Panc1 (cell line): ENCODE results near the gene CYRIA. TPM values are rescaled to one million over a fixed set of nuclear protein-coding genes. Genes with fewer than 3 reads are reported as not detected.

Source experiments
- ATAC-seq: fragments of 200-7000 bp; cut with Tn5 transposase; 2 replicates; pipeline ENCODE4 v1.9.1; 2020; ENCODE audit warnings: mild to moderate bottlenecking, moderate library complexity
- BruUV-seq: library from RNA; stranded (reverse); fragments of 400-500 nt; replicated peaks from 2 replicates; lab custom pipeline; 2021; lab: Mats Ljungman, UMichigan
- CTCF ChIA-PET: fragments of 300-600 bp; sonication (Branson Sonifier 250); formaldehyde crosslinking; loops from one replicate; lab custom pipeline; 2022; ENCODE audit warnings: antibody characterized with exemption; lab: Charles Lee
- POLR2A ChIA-PET: fragments of 300-600 bp; sonication (Branson Sonifier 250); formaldehyde crosslinking; loops from one replicate; lab custom pipeline; 2022; ENCODE audit warnings: antibody characterized with exemption; lab: Charles Lee
- DNase-seq: peaks from one replicate; pipeline ENCODE4 v3.0.0-alpha.2; 2010; ENCODE audit warnings: low read depth, low spot score
- H3K27ac ChIP-seq: 2 replicates; pipeline ENCODE4 v1.5.1; 2011; ENCODE audit warnings: mild to moderate bottlenecking, low read length, inconsistent platforms
- H3K27me3 ChIP-seq: fragments of 200-500 bp; sonication (Bioruptor generic); 2 replicates; pipeline ENCODE4 v1.6.0; 2014; ENCODE audit warnings: low read length, inconsistent platforms; ENCODE audit not compliant: control insufficient read depth, insufficient read depth
- H3K36me3 ChIP-seq: fragments of 200-500 bp; sonication (Bioruptor generic); 2 replicates; pipeline ENCODE4 v1.5.1; 2014; ENCODE audit warnings: inconsistent platforms, mild to moderate bottlenecking, low read length, moderate library complexity; ENCODE audit not compliant: control insufficient read depth, insufficient read depth
- H3K4me1 ChIP-seq: 2 replicates; pipeline ENCODE4 v1.5.1; 2011; ENCODE audit warnings: inconsistent platforms, mild to moderate bottlenecking, low read length, moderate library complexity; ENCODE audit not compliant: control insufficient read depth, insufficient read depth
- H3K4me3 ChIP-seq, 2 experiments: 2 replicates each; pipeline ENCODE4 v1.5.1; 2011 to 2012; ENCODE audit warnings: low read depth in 2 of 2, low read length in 2 of 2, mild to moderate bottlenecking in 2 of 2, inconsistent platforms in 1 of 2, moderate library complexity in 1 of 2
- H3K9me3 ChIP-seq: fragments of 200-500 bp; sonication (Bioruptor generic); 2 replicates; pipeline ENCODE4 v1.5.1; 2014; ENCODE audit warnings: low read depth, mild to moderate bottlenecking, inconsistent platforms, low read length, moderate library complexity; ENCODE audit not compliant: control insufficient read depth, insufficient read depth
- CTCF ChIP-seq: fragments of 450-650 bp; IDR thresholded peaks from 2 replicates; pipeline ENCODE4 v1.5.1; 2017; ENCODE audit warnings: mild to moderate bottlenecking
- POLR2AphosphoS5 ChIP-seq: IDR thresholded peaks from 2 replicates; pipeline ENCODE4 v1.6.1; 2012; ENCODE audit warnings: mild to moderate bottlenecking, low read depth, low read length, moderate library complexity
- REST ChIP-seq, 2 experiments: IDR thresholded peaks; 2 replicates each; pipeline ENCODE4 v1.6.1; 2011 to 2012; ENCODE audit warnings: low read depth in 2 of 2, control low read depth in 1 of 2, low read length in 1 of 2, mild to moderate bottlenecking in 1 of 2, moderate library complexity in 1 of 2; ENCODE audit not compliant: insufficient read depth in 1 of 2
- SIN3A ChIP-seq: IDR thresholded peaks from 2 replicates; pipeline ENCODE4 v1.6.1; 2012; ENCODE audit warnings: low read depth, mild to moderate bottlenecking, low read length, moderate library complexity, borderline replicate concordance; ENCODE audit not compliant: insufficient read depth
- TCF7L2 ChIP-seq: IDR thresholded peaks from 2 replicates; pipeline ENCODE4 v1.6.1; 2011; ENCODE audit warnings: mild to moderate bottlenecking, low read depth, low read length, inconsistent platforms
- in situ Hi-C: cut with HindIII; loops from 2 replicates; pipeline ENCODE4 v1.10.0; 2016; ENCODE audit warnings: low sequenced_read_pairs, low pct_unique_long_range_greater_than_20kb
- intact Hi-C: fragments of 100-400 bp; cut with micrococcal nuclease; formaldehyde crosslinking; loops from one replicate; pipeline ENCODE4 v1.10.0; 2022; ENCODE audit not compliant: unreplicated experiment
- total RNA-seq: library from RNA; stranded (reverse); gene quantifications from one replicate; pipeline ENCODE4 v1.2.1, GENCODE V29; 2021; ENCODE audit not compliant: unreplicated experiment

Gene CYRIA
- total RNA-seq, 1 experiment from 2014 or later = 0.13 TPM

GRCh38 chr2:16650287-16651249, 15.1 kb downstream of the CYRIA start:
- Histone ChIP-seq H3K9me3 (no peaks in the 10 kb centered on the region), H3K36me3 (no peaks in the 10 kb centered on the region), H3K4me1 (no peaks in the 10 kb centered on the region), H3K27me3 (no peaks in the 10 kb centered on the region), H3K27ac (no peak overlapping the region), H3K4me3 (peak overlapping the region in 1 of 2 experiments; percentile 10; a peak in 2 of 4 replicates)
- ChIA-PET CTCF (no interaction called here), POLR2A (no interaction called here)
- BruUV-seq = no TSS peak
- ATAC-seq (no peak; the same call in 1 of the 2 replicates), DNase-seq (no peak)
- intact Hi-C loops = no loop called here
- in situ Hi-C loops = no loop called here
- TF ChIP-seq REST (IDR thresholded peaks at IDR 0.05; ENCODE audit: insufficient read depth in 1 of 2, low read depth in 2 of 2, low read length in 1 of 2) (no peak), TCF7L2 (no peak), CTCF (no peak), POLR2AphosphoS5 (no peak), SIN3A (no peak)

- no peaks in the 10 kb centered on the region for H3K36me3 ChIP-seq
- H3K4me1 ChIP-seq = no peaks in the 10 kb centered on the region
- H3K9me3 ChIP-seq = no peaks in the 10 kb centered on the region
- H3K27ac ChIP-seq = no peak overlapping the region
- intact Hi-C loops = no loop called here
- DNase-seq (no peak), ATAC-seq (peak; percentile 51; the same call in 1 of the 2 replicates)
- H3K27me3 ChIP-seq = no peaks in the 10 kb centered on the region
- H3K4me3 ChIP-seq = no peak overlapping the region
- ChIA-PET CTCF (no interaction called here), POLR2A (no interaction called here)
- TF ChIP-seq SIN3A = no peak
- no peak for TF ChIP-seq TCF7L2
- TF ChIP-seq REST (IDR thresholded peaks at IDR 0.05; ENCODE audit: insufficient read depth in 1 of 2, low read depth in 2 of 2, low read length in 1 of 2) = no peak
- no peak for TF ChIP-seq POLR2AphosphoS5
- no peak for TF ChIP-seq CTCF
- no TSS peak for BruUV-seq
- in situ Hi-C loops = no loop called here
Measured at GRCh38 chr2:16649353-16650286, 16.0 kb downstream of the CYRIA start.
